Keratinocyte (primary cell): Measurements from ENCODE around the gene KIZ.

Experiments used
- EZH2 ChIP-seq: IDR thresholded peaks from one replicate; pipeline ENCODE4 v1.6.1; 2012; ENCODE audit warnings: inconsistent platforms, mild to moderate bottlenecking, low read length, moderate library complexity
- TF ChIP-seq, protein P1 (sequence below), 3 experiments: IDR thresholded peaks in 1 of 3; conservative IDR thresholded peaks in 1 of 3; optimal IDR thresholded peaks in 1 of 3; 2 replicates in 2 of 3; 3 replicates in 1 of 3; pipeline versions ENCODE3 to v1.5.1; 2011; ENCODE audit warnings: low read length in 3 of 3, mild to moderate bottlenecking in 3 of 3, moderate library complexity in 2 of 3, control low read depth in 1 of 3, inconsistent platforms in 1 of 3; ENCODE audit not compliant: insufficient read depth in 2 of 3; ENCODE audit errors: extremely low read depth in 1 of 3

DNA sequence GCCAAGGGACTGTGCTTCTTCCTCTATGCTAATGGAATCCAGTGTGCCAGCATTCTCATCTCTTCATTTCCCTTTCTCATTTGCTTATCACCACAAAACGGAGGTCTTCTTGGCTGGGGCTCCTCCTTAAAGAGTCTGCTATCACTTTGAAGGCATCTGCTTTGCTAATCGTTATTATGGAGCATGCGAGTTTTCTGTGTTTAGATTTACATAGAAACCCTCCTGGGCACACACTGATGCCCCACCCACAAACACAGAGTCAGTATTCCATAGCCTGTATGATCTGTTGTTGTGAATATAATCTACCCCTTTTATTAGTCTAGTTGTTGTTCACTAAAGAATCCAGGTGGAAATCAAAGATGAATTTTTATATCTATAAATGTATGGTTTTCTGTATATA is 93.8 kb downstream of the KIZ start:
- TF ChIP-seq, protein P1, sequence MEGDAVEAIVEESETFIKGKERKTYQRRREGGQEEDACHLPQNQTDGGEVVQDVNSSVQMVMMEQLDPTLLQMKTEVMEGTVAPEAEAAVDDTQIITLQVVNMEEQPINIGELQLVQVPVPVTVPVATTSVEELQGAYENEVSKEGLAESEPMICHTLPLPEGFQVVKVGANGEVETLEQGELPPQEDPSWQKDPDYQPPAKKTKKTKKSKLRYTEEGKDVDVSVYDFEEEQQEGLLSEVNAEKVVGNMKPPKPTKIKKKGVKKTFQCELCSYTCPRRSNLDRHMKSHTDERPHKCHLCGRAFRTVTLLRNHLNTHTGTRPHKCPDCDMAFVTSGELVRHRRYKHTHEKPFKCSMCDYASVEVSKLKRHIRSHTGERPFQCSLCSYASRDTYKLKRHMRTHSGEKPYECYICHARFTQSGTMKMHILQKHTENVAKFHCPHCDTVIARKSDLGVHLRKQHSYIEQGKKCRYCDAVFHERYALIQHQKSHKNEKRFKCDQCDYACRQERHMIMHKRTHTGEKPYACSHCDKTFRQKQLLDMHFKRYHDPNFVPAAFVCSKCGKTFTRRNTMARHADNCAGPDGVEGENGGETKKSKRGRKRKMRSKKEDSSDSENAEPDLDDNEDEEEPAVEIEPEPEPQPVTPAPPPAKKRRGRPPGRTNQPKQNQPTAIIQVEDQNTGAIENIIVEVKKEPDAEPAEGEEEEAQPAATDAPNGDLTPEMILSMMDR (optimal IDR thresholded peaks at IDR 0.05 in 1 of 3, IDR thresholded peaks at IDR 0.05 in 1 of 3, conservative IDR thresholded peaks at IDR 0.05 in 1 of 3; ENCODE audit: extremely low read depth in 1 of 3, insufficient read depth in 2 of 3, low read length in 3 of 3), result no peak
- TF ChIP-seq EZH2, result no peak
